Measurements from ENCODE around the gene G6PD. TPM values are rescaled to one million over a fixed set of nuclear protein-coding genes. Genes with fewer than 3 reads are reported as not detected.
"Not testable (repeated sequence)": the region's sequence is repeated elsewhere in the genome, so short reads cannot be mapped to it uniquely, and the experiment has no call there.

The G6PD gene
- polyA plus RNA-seq, 1 experiment = 172 TPM

DNA sequence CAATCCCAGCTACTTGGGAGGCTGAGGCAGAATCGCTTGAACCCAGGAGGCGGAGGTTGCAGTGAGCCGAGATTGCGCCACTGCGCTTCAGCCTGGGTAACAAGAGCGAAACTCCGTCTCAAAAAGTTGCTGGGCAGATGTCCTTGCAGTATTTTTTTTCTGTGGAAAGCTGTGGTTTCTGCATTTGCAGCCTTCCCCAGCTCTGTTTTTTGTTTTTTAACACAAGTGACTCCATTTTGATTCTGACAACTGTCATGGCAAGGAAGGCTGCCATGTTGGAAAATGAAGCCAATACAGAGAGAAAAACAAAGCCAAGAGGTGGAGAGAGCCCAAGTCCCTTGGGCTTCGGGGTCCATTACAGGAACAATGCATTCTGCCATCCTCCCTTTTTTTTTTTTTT is 44.5 kb downstream of the G6PD start:
- TF ChIP-seq, protein P1, sequence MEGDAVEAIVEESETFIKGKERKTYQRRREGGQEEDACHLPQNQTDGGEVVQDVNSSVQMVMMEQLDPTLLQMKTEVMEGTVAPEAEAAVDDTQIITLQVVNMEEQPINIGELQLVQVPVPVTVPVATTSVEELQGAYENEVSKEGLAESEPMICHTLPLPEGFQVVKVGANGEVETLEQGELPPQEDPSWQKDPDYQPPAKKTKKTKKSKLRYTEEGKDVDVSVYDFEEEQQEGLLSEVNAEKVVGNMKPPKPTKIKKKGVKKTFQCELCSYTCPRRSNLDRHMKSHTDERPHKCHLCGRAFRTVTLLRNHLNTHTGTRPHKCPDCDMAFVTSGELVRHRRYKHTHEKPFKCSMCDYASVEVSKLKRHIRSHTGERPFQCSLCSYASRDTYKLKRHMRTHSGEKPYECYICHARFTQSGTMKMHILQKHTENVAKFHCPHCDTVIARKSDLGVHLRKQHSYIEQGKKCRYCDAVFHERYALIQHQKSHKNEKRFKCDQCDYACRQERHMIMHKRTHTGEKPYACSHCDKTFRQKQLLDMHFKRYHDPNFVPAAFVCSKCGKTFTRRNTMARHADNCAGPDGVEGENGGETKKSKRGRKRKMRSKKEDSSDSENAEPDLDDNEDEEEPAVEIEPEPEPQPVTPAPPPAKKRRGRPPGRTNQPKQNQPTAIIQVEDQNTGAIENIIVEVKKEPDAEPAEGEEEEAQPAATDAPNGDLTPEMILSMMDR (IDR thresholded peaks at IDR 0.05; ENCODE audit: low read depth, low read length) = no peak
- Histone ChIP-seq H3K27ac (ENCODE audit: low read depth, low read length) (no peak overlapping the region), H3K9me3 (ENCODE audit: control insufficient read depth, insufficient read depth, low read length) (no peaks in the 10 kb centered on the region), H3K4me3 (ENCODE audit: low read depth, low read length) (no peak overlapping the region), H3K27me3 (ENCODE audit: control insufficient read depth, insufficient read depth, low read length) (no peaks in the 10 kb centered on the region)
- ChIA-PET CTCF (interaction anchor here (0.6 to 0.7 kb wide), 2 partner anchors 50 to 91 kb away, joined by 3 read pairs; partner anchors contain the start of gene TAFAZZIN), POLR2A (interaction anchor here (0.6 kb wide), 1 partner anchor 9 kb away, joined by 8 read pairs; no protein-coding TSS in a partner anchor)
- no peak for DNase-seq (ENCODE audit: low read depth, low spot score)

DNA sequence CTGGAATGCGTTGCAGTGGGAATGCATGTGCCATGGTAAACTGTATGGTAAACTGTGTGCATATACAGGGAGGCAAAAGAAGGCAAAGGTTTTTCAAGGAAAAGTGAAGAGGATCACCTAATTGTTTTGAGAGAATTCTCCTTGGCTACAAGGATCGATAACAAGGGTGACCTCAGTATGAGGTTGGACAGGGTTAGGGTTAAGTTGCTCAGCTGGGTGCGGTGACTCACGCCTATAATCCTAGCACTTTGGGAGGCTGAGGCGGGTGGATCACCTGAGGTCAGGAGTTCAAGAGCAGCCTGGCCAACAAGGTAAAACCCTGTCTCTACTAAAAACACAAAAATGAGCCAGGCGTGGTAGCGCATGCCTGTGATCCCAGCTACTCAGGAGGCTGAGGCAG is 45.2 kb downstream of the G6PD start:
- H3K9me3 ChIP-seq (ENCODE audit: control insufficient read depth, insufficient read depth, low read length); H3K27ac ChIP-seq (ENCODE audit: low read depth, low read length); H3K27me3 ChIP-seq (ENCODE audit: control insufficient read depth, insufficient read depth, low read length); H3K4me3 ChIP-seq (ENCODE audit: low read depth, low read length); DNase-seq (ENCODE audit: low read depth, low spot score): not testable (repeated sequence)
- ChIA-PET POLR2A (interaction anchor here (0.6 kb wide), 1 partner anchor 8 kb away, joined by 8 read pairs; no protein-coding TSS in a partner anchor), CTCF (interaction anchor here (0.6 kb wide), 1 partner anchor 49 kb away, joined by 3 read pairs; no protein-coding TSS in a partner anchor)

DNA sequence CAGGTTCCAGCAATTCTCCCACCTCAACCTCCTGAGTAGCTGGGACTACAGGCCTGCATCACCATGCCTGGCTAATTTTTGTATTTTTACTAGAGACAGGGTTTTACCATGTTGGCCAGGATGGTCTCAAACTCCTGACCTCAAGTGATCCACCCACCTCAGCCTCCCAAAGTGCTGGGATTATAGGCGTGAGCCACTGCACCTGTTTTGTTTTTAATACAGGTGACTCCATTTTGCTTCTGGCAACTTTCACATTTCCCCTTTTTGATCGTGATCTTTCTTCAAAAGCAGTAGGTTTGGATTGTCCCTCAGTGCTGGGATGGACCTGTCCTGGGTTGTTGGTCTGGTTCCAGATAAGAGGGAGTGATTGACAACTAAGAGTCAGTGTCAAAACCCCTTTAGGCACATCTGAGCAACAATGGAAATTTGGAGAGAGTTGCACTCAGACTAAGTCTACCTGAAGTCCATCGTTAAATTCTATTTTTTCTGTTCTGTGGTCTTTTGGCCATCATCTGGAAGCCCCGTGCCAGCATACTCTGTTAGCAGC is 50.0 kb downstream of the G6PD start:
- H3K27me3 ChIP-seq (ENCODE audit: control insufficient read depth, insufficient read depth, low read length); CTCF ChIA-PET; DNase-seq (ENCODE audit: low read depth, low spot score); H3K27ac ChIP-seq (ENCODE audit: low read depth, low read length); H3K9me3 ChIP-seq (ENCODE audit: control insufficient read depth, insufficient read depth, low read length); H3K4me3 ChIP-seq (ENCODE audit: low read depth, low read length); POLR2A ChIA-PET: not testable (repeated sequence)

DNA sequence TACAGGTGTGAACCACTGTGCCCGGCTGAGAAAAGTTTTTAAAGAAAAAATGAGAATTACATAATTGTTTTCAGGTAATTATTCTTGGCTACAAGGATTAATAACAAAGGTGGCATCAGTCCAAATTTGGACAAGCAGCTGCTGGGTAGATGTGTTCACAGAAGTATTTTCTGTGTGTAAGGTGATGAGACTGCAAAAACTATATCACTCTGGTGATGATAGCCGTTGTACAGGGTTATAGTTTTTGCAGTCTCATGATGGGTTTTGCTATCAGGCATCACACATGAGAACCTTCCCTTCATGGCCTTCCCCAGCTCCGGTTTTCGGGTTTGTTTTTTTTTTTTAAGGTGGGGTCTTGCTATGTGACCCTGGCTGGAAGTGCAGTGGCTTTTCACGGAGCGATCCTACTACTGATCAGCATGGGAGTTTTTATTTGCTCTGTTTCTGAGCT is 51.1 kb downstream of the G6PD start:
- H3K4me3 ChIP-seq (ENCODE audit: low read depth, low read length) = no peak overlapping the region
- ChIA-PET POLR2A (no interaction called here), CTCF (no interaction called here)
- H3K9me3 ChIP-seq (ENCODE audit: control insufficient read depth, insufficient read depth, low read length) = no peaks in the 10 kb centered on the region
- no peak overlapping the region for H3K27ac ChIP-seq (ENCODE audit: low read depth, low read length)
- DNase-seq (ENCODE audit: low read depth, low spot score) = no peak
- no peaks in the 10 kb centered on the region for H3K27me3 ChIP-seq (ENCODE audit: control insufficient read depth, insufficient read depth, low read length)
- TF ChIP-seq, protein P1 (IDR thresholded peaks at IDR 0.05; ENCODE audit: low read depth, low read length) = no peak

DNA sequence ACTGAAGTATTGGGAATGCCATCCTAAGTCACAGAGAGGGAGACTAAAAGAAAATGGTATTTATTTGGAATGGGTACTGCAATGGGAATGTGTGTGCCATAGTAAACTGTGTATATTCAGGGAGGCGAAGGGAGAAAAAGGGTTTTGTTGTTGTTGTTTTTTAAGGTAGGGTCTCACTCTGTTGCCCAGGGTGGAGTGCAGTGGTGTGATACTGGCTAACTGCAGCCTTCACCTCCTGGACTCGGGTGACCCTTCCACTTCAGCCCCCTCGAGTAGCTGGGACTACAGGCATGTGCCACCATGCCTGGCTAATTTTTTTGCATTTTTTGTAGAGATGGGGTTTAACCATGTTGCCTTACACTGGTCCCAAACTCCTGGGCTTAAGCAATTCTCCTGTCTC is 51.9 kb downstream of the G6PD start:
- no peak overlapping the region for H3K27ac ChIP-seq (ENCODE audit: low read depth, low read length)
- H3K9me3 ChIP-seq (ENCODE audit: control insufficient read depth, insufficient read depth, low read length) = no peaks in the 10 kb centered on the region
- no peak overlapping the region for H3K4me3 ChIP-seq (ENCODE audit: low read depth, low read length)
- CTCF ChIA-PET = no interaction called here
- DNase-seq (ENCODE audit: low read depth, low spot score) = no peak
- TF ChIP-seq, protein P1 (IDR thresholded peaks at IDR 0.05; ENCODE audit: low read depth, low read length) = no peak
- POLR2A ChIA-PET = no interaction called here
- H3K27me3 ChIP-seq (ENCODE audit: control insufficient read depth, insufficient read depth, low read length) = no peaks in the 10 kb centered on the region

DNA sequence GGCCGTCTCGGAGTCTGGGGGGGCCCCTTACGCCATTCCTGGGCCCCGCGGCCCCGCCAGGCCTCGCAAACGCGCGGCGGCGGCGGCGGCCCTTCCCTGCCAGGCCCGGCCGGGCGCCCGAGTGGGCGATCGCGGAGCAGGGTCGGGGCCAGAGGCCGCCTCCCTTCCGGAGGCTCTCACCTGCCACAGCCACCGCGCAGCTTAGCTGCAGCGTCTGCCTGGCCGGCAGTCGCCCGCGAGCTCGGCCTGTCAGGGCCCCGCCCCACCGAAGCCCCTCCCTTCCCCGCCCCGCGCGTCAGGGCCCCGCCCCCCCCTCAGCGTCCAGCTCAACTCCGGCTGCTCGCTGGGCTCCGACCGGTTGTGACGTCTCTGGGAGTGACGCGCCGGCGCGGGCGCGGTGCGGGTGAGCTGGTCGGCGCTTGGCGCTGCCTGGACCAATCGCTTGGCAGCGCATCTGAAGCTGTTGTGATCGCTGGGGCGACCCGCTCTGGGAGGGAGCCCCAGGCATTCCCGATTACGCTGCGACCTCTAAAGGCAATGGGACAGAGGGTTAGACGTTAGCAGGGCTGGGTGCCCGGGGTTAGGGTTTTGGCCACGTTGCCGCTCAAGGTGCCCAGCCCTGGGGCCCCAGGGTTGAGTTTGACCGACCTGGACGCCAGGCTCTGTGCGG is 56.1 kb downstream of the G6PD start, which contains the start of gene SLC10A3:
TSS of gene SLC10A3 (minus strand) at position 216 of the 670 bp plus-strand sequence. CDS start 1,689 bp downstream, outside the sequence.
- Histone ChIP-seq H3K27me3 (ENCODE audit: control insufficient read depth, insufficient read depth, low read length) (no peaks in the 10 kb centered on the region), H3K4me3 (ENCODE audit: low read depth, low read length) (peak within 1 kb of the TSS; percentile 67), H3K27ac (ENCODE audit: low read depth, low read length) (peak within 1 kb of the TSS; percentile 93), H3K9me3 (ENCODE audit: control insufficient read depth, insufficient read depth, low read length) (no peaks in the 10 kb centered on the region)
- ChIA-PET POLR2A (interaction anchor here (0.5 to 2.2 kb wide), 7 partner anchors 8 to 62 kb away, joined by 3 to 12 read pairs (median 6); partner anchors contain the start of genes ATP6AP1, FAM3A and LAGE3), CTCF (no interaction called here)
- peak; percentile 74 for DNase-seq (ENCODE audit: low read depth, low spot score)
- TF ChIP-seq, protein P1 (IDR thresholded peaks at IDR 0.05; ENCODE audit: low read depth, low read length) = no peak
